ENCODE data around the gene NMRAL1.

The NMRAL1 gene

GRCh38 chr16:4474192-4474961 lies at the start of gene NMRAL1:
Gene NMRAL1, minus strand, starts transcription at chr16:4474625. Its CDS starts 493 bp downstream, at chr16:4474132.
- peak; percentile 89 for DNase-seq (ENCODE audit: low spot score)
- TF ChIP-seq CTCF (conservative IDR thresholded peaks at IDR 0.05; ENCODE audit: low read depth), result no peak
- POLR2A ChIA-PET (ENCODE audit: low non-redundant PET), result interaction anchor here (1.0 kb wide), 1 partner anchor 10 kb away, joined by 3 read pairs; no protein-coding TSS in a partner anchor
- peak within 1 kb of the TSS; percentile 86 for H3K27ac ChIP-seq
- CTCF ChIA-PET, result interaction anchor here (0.6 to 0.7 kb wide), 2 partner anchors 9 to 147 kb away, joined by 3 to 4 read pairs; no protein-coding TSS in a partner anchor

- no peak overlapping the region for H3K27ac ChIP-seq
- TF ChIP-seq CTCF (conservative IDR thresholded peaks at IDR 0.05; ENCODE audit: low read depth), result no peak
- no peak for DNase-seq (ENCODE audit: low spot score)
- ChIA-PET POLR2A (ENCODE audit: low non-redundant PET) (no interaction called here), CTCF (no interaction called here)
These were observed 49.3 kb upstream of the NMRAL1 start for GRCh38 chr16:4523686-4524085.

- ChIA-PET CTCF (interaction anchor here (0.6 kb wide), 1 partner anchor 24 kb away, joined by 3 read pairs; no protein-coding TSS in a partner anchor), POLR2A (ENCODE audit: low non-redundant PET) (no interaction called here)
- H3K27ac ChIP-seq, result peak overlapping the region; percentile 19; the same call in 1 of the 2 replicates
- TF ChIP-seq CTCF (conservative IDR thresholded peaks at IDR 0.05; ENCODE audit: low read depth), result no peak
- DNase-seq (ENCODE audit: low spot score), result no peak
These were observed 47.7 kb upstream of the NMRAL1 start for GRCh38 chr16:4522051-4522581.

- ChIA-PET POLR2A (ENCODE audit: low non-redundant PET) (no interaction called here), CTCF (no interaction called here)
- no peak overlapping the region for H3K27ac ChIP-seq
These were observed 46.5 kb upstream of the NMRAL1 start for GRCh38 chr16:4520913-4521312.

GRCh38 chr16:4519274-4520058 lies 45.0 kb upstream of the NMRAL1 start:
- POLR2A ChIA-PET (ENCODE audit: low non-redundant PET), result no interaction called here

More at GRCh38 chr16:4520913-4521312, 46.5 kb upstream of the NMRAL1 start:
- DNase-seq (ENCODE audit: low spot score), result no peak
- no peak for TF ChIP-seq CTCF (conservative IDR thresholded peaks at IDR 0.05; ENCODE audit: low read depth)

More at GRCh38 chr16:4519274-4520058, 45.0 kb upstream of the NMRAL1 start:
- 0 out of 2 replicates have a peak overlapping the region, but pooled peaks have one; percentile 1 for H3K27ac ChIP-seq
- DNase-seq (ENCODE audit: low spot score), result no peak
- TF ChIP-seq CTCF (conservative IDR thresholded peaks at IDR 0.05; ENCODE audit: low read depth), result no peak
- CTCF ChIA-PET, result no interaction called here
